HepG2 (cell line): ENCODE data around the gene ATP23. TPM values are rescaled to one million over a fixed set of nuclear protein-coding genes. Genes with fewer than 3 reads are reported as not detected.

ENCODE experiments used
- ATAC-seq: fragments of 200-7000 bp; cut with Tn5 transposase; 3 replicates; pipeline ENCODE4 v1.9.1; 2020; ENCODE audit warnings: mild to moderate bottlenecking, moderate library complexity
- BruUV-seq: library from RNA; stranded (reverse); fragments of 400-500 nt; replicated peaks from 2 replicates; lab custom pipeline; 2021; lab: Mats Ljungman, UMichigan
- CTCF ChIA-PET: fragments of 300-600 bp; formaldehyde crosslinking; extraction: SDS; loops from one replicate; lab custom pipeline; 2021; ENCODE audit warnings: low total read pairs, inconsistent platforms, low intra/inter-chr PET ratio; lab: Yijun Ruan, JAX
- POLR2A ChIA-PET: fragments of 350-600 bp; sonication (Branson Sonifier 250); formaldehyde crosslinking; loops from one replicate; lab custom pipeline; 2020; ENCODE audit warnings: antibody characterized with exemption, inconsistent platforms; lab: Yijun Ruan, JAX
- DNase-seq: peaks from one replicate; pipeline ENCODE4 v3.0.0-alpha.2; 2015; ENCODE audit warnings: low spot score
- FAIRE-seq: peaks from 3 replicates; lab custom pipeline; 2011; peaks lifted over from hg19 to GRCh38; lab: Jason Lieb, UNC
- H2AFZ ChIP-seq: one replicate; pipeline ENCODE4 v1.6.1; 2011; ENCODE audit warnings: low read length, inconsistent platforms
- H3K27ac ChIP-seq: fragments of 300-600 bp; 3 replicates; pipeline ENCODE4 v1.8.0; 2011; ENCODE audit warnings: mixed run types, mild to moderate bottlenecking, mixed read lengths, low read length, inconsistent platforms; ENCODE audit not compliant: insufficient read depth; ENCODE audit errors: extremely low read length
- H3K27me3 ChIP-seq, 2 experiments: fragments of 200-600 bp in 1 of 2; 2 replicates in 1 of 2; 3 replicates in 1 of 2; pipeline versions ENCODE4 v1.6.0 to v1.8.0; 2011; ENCODE audit warnings: low read length in 2 of 2, mild to moderate bottlenecking in 2 of 2, moderate library complexity in 2 of 2, inconsistent platforms in 1 of 2; ENCODE audit not compliant: insufficient read depth in 2 of 2, control insufficient read depth in 1 of 2
- H3K36me3 ChIP-seq, 2 experiments: fragments of 200-600 bp in 1 of 2; replicated peaks in 1 of 2; 2 replicates in 1 of 2; 3 replicates in 1 of 2; pipeline versions ENCODE4 v1.5.1 to v1.8.0; 2011; ENCODE audit warnings: low read length in 2 of 2, inconsistent platforms in 1 of 2; ENCODE audit not compliant: insufficient read depth in 2 of 2, control insufficient read depth in 1 of 2
- H3K4me1 ChIP-seq: 2 replicates; pipeline ENCODE4 v1.5.1; 2012; ENCODE audit warnings: low read length, inconsistent platforms; ENCODE audit not compliant: insufficient read depth
- H3K4me2 ChIP-seq: 2 replicates; pipeline ENCODE4 v1.6.0; 2011; ENCODE audit warnings: low read depth, low read length, inconsistent platforms
- H3K4me3 ChIP-seq, 3 experiments: fragments of 200-600 bp in 1 of 3; sonication (generic), shearing (Covaris generic) in 1 of 3; replicated peaks in 1 of 3; 2 replicates each; pipeline ENCODE4 v1.5.1; 2011 to 2016; ENCODE audit warnings: low read length in 3 of 3, inconsistent platforms in 2 of 3, low read depth in 2 of 3, mild to moderate bottlenecking in 2 of 3, control low read depth in 1 of 3, mixed read lengths in 1 of 3; ENCODE audit not compliant: insufficient read depth in 1 of 3
- H3K79me2 ChIP-seq: one replicate; pipeline ENCODE4 v1.6.1; 2011; ENCODE audit warnings: low read length, inconsistent platforms; ENCODE audit not compliant: insufficient read depth
- H3K9ac ChIP-seq: 2 replicates; pipeline ENCODE4 v1.6.0; 2011; ENCODE audit warnings: mild to moderate bottlenecking, low read depth, low read length, inconsistent platforms; ENCODE audit not compliant: insufficient read depth
- H3K9me3 ChIP-seq: 2 replicates; pipeline ENCODE4 v1.5.1; 2012; ENCODE audit warnings: mild to moderate bottlenecking, low read length
- H4K20me1 ChIP-seq: 2 replicates; pipeline ENCODE4 v1.6.0; 2011; ENCODE audit warnings: inconsistent platforms, mild to moderate bottlenecking, low read length, moderate library complexity; ENCODE audit not compliant: insufficient read depth
- ARID5B ChIP-seq: IDR thresholded peaks from 2 replicates; pipeline ENCODE4 v1.4.0; 2020; ENCODE audit warnings: mild to moderate bottlenecking, missing genetic modification reagents
- CC2D1A ChIP-seq: sonication (generic); formaldehyde crosslinking; IDR thresholded peaks from 2 replicates; pipeline ENCODE4 v1.8.1; 2023; ENCODE audit warnings: mild to moderate bottlenecking, missing genetic modification reagents
- DRAP1 ChIP-seq: IDR thresholded peaks from 2 replicates; pipeline ENCODE4 v1.6.1; 2016; ENCODE audit warnings: missing genetic modification reagents, missing compliant biosample characterization
- ELF3 ChIP-seq: IDR thresholded peaks from 2 replicates; pipeline ENCODE4 v1.6.1; 2016; ENCODE audit warnings: missing genetic modification reagents, missing compliant biosample characterization
- FOXK1 ChIP-seq: sonication (generic); formaldehyde crosslinking; IDR thresholded peaks from 2 replicates; pipeline ENCODE4 v1.4.0; 2020; ENCODE audit warnings: low read depth, missing genetic modification reagents, borderline replicate concordance
- GATAD2A ChIP-seq: IDR thresholded peaks from 2 replicates; pipeline ENCODE4 v1.6.1; 2016
- HNF4A ChIP-seq: sonication (generic); formaldehyde crosslinking; IDR thresholded peaks from 2 replicates; pipeline ENCODE4 v1.4.0; 2020; ENCODE audit warnings: missing genetic modification reagents
- JDP2 ChIP-seq: sonication (generic); formaldehyde crosslinking; IDR thresholded peaks from 2 replicates; pipeline ENCODE4 v1.8.1; 2022; ENCODE audit warnings: missing genetic modification reagents, borderline replicate concordance
- KLF12 ChIP-seq: sonication (generic); formaldehyde crosslinking; IDR thresholded peaks from 2 replicates; pipeline ENCODE4 v1.4.0; 2020; ENCODE audit warnings: missing genetic modification reagents, borderline replicate concordance
- KLF16 ChIP-seq, 2 experiments: sonication (generic) in 1 of 2; formaldehyde crosslinking in 1 of 2; IDR thresholded peaks; 2 replicates each; pipeline versions ENCODE4 v1.6.1 to v1.8.0; 2016 to 2023; ENCODE audit warnings: missing genetic modification reagents in 2 of 2, missing compliant biosample characterization in 1 of 2
- MAFG ChIP-seq: sonication (generic); formaldehyde crosslinking; IDR thresholded peaks from 2 replicates; pipeline ENCODE4 v1.5.1; 2020; ENCODE audit warnings: mild to moderate bottlenecking, missing genetic modification reagents
- MAZ ChIP-seq, 2 experiments: sonication (generic) in 1 of 2; formaldehyde crosslinking in 1 of 2; IDR thresholded peaks; 2 replicates each; pipeline versions ENCODE4 v1.5.0 to v1.6.1; 2012 to 2020; ENCODE audit warnings: low read depth in 2 of 2, mild to moderate bottlenecking in 2 of 2, borderline replicate concordance in 1 of 2, improper control_type of control experiment in 1 of 2, low read length in 1 of 2, missing genetic modification reagents in 1 of 2, moderate library complexity in 1 of 2
- NFYC ChIP-seq: IDR thresholded peaks from 2 replicates; pipeline ENCODE4 v1.6.1; 2016; ENCODE audit warnings: missing genetic modification reagents, missing compliant biosample characterization
- POLR2AphosphoS5 ChIP-seq: IDR thresholded peaks from 2 replicates; pipeline ENCODE4 v1.6.1; 2012; ENCODE audit warnings: low read depth, low read length
- ZNF207 ChIP-seq: fragments of 450-650 bp; IDR thresholded peaks from 2 replicates; pipeline ENCODE4 v1.6.1; 2016; ENCODE audit warnings: antibody characterized with exemption, borderline replicate concordance
- ZNF441 ChIP-seq: sonication (generic); formaldehyde crosslinking; IDR thresholded peaks from 2 replicates; pipeline ENCODE4 v1.7.0; 2021; ENCODE audit warnings: missing genetic modification reagents, borderline replicate concordance
- ZNF883 ChIP-seq: sonication (generic); formaldehyde crosslinking; IDR thresholded peaks from 2 replicates; pipeline ENCODE4 v1.5.1; 2020; ENCODE audit warnings: mild to moderate bottlenecking, missing genetic modification reagents; ENCODE audit errors: not compliant biosample characterization
- WGBS: methylation state at CpG from one replicate; pipeline ENCODE4 v1.1.6; 2017; ENCODE audit warnings: low lambda C conversion rate; 5-methylcytosine and 5-hydroxymethylcytosine counted together
- in situ Hi-C: cut with HindIII; loops from 2 replicates; pipeline ENCODE4 v1.10.0; 2017; ENCODE audit warnings: low pct_unique_long_range_greater_than_20kb; ENCODE audit not compliant: extremely low pct_ligation_motif_present
- intact Hi-C: fragments of 100-400 bp; cut with micrococcal nuclease; formaldehyde crosslinking; loops from one replicate; pipeline ENCODE4 v1.10.0; 2022; ENCODE audit not compliant: unreplicated experiment
- polyA plus RNA-seq, 8 experiments: library from polyadenylated mRNA; depleted of rRNA in 3 of 8; stranded (reverse) in 7 of 8; unstranded in 1 of 8; fragments of >200 nt; fragmentation: Illumina TruSeq in 4 of 8; extraction: Trizol in 4 of 8; gene quantifications; 2 replicates each; pipeline versions ENCODE4 v1.2.1 to v1.2.3, GENCODE V29; 2011 to 2016; ENCODE audit warnings: low read depth in 4 of 8, missing spikeins in 1 of 8, mixed read lengths in 1 of 8; ENCODE audit not compliant: insufficient read depth in 1 of 8
- total RNA-seq, 5 experiments: library from RNA; depleted of rRNA; stranded (reverse); fragments of >200 nt; fragmentation: Illumina TruSeq; extraction: Trizol; gene quantifications; 2 replicates each; pipeline ENCODE4 v1.2.3, GENCODE V29; 2016; ENCODE audit warnings: low read depth in 1 of 5
- TF ChIP-seq, protein P1 (sequence below): sonication (generic); formaldehyde crosslinking; IDR thresholded peaks from 2 replicates; pipeline ENCODE4 v1.8.0; 2022; ENCODE audit warnings: mild to moderate bottlenecking, missing genetic modification reagents; ENCODE audit not compliant: insufficient replicate concordance

ATP23 gene
- total and polyA plus RNA-seq, 2 of the 13 experiments (the other 11 are each of a cell fraction or from before 2014, with no cell fraction given): 12.1 to 14.7 TPM

GRCh38 chr12:57964421-57964820, 23.1 kb downstream of the ATP23 start (continued):
- TF ChIP-seq, protein P1, sequence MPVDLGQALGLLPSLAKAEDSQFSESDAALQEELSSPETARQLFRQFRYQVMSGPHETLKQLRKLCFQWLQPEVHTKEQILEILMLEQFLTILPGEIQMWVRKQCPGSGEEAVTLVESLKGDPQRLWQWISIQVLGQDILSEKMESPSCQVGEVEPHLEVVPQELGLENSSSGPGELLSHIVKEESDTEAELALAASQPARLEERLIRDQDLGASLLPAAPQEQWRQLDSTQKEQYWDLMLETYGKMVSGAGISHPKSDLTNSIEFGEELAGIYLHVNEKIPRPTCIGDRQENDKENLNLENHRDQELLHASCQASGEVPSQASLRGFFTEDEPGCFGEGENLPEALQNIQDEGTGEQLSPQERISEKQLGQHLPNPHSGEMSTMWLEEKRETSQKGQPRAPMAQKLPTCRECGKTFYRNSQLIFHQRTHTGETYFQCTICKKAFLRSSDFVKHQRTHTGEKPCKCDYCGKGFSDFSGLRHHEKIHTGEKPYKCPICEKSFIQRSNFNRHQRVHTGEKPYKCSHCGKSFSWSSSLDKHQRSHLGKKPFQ (CRISPR knock-in tag): no peak
- no peak for TF ChIP-seq ZNF207

DNA sequence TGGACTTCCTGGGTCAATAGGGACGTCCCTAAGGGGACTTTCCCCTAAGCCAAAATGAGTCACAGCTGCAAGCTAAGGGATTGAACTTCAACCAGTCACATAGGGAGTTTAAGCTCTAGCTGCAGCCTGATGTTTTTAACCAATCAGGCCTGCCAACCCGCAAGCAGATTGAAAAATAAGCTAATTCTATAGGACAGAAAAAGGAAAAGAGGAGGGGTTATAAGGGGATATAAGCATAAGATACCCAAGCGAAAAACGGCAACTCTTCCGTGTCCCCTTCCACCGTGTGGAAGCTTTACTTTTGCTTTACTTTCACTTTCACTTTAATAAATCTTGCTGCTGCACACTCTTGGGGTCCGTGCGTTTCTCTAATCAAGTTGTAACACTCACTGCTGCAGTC, 24.4 kb downstream of the ATP23 start:
- no peak for FAIRE-seq
- TF ChIP-seq KLF16 (CRISPR knock-in tag; IDR thresholded peaks at IDR 0.05) (peak in 1 of 2 experiments; percentile 29; a peak in 1 of 4 replicates), CC2D1A (no peak), JDP2 (CRISPR knock-in tag) (no peak), DRAP1 (peak; percentile 56), MAZ (IDR thresholded peaks at IDR 0.05; ENCODE audit: borderline replicate concordance, low read depth, low read length) (no peak), MAZ (CRISPR knock-in tag; IDR thresholded peaks at IDR 0.05; ENCODE audit: low read depth) (no peak), KLF12 (no peak), MAFG (CRISPR knock-in tag) (no peak), ZNF441 (CRISPR knock-in tag) (no peak), ELF3 (CRISPR knock-in tag) (peak; percentile 36; the same call in 1 of the 2 replicates), FOXK1 (CRISPR knock-in tag) (0 out of 2 replicates have a peak, but pooled peaks have one; percentile 33), ARID5B (CRISPR knock-in tag) (peak; percentile 16; the same call in 1 of the 2 replicates), HNF4A (CRISPR knock-in tag) (peak; percentile 20; the same call in 1 of the 2 replicates), ZNF883 (no peak), NFYC (peak; percentile 74), POLR2AphosphoS5 (no peak), GATAD2A (CRISPR knock-in tag) (peak; percentile 27; the same call in 1 of the 2 replicates)

More for the DNA sequence above, 24.4 kb downstream of the ATP23 start:
- peak overlapping the region; percentile 48 to 78 (median 61); a peak in 5 of 6 replicates for H3K4me3 ChIP-seq
- H3K79me2 ChIP-seq: no peaks in the 10 kb centered on the region
- in situ Hi-C loops: no loop called here
- DNase-seq: peak; percentile 66
- intact Hi-C loops: no loop called here
- H3K9ac ChIP-seq: peak overlapping the region; percentile 60
- POLR2A ChIA-PET: interaction anchor here (0.6 to 1.2 kb wide), 2 partner anchors 9 to 24 kb away, joined by 3 to 8 read pairs; partner anchors contain the start of gene ATP23
- H3K9me3 ChIP-seq: no peaks in the 10 kb centered on the region
- peak overlapping the region; percentile 99 for H2AFZ ChIP-seq
- peaks cover 17% of the 10 kb centered on the region; the same call in 1 of the 2 replicates for H3K4me1 ChIP-seq
- peak overlapping the region; percentile 74 for H3K4me2 ChIP-seq
- ATAC-seq: peak; percentile 72
- CTCF ChIA-PET: no interaction called here
- no peak overlapping the region for H3K27ac ChIP-seq
- H3K36me3 ChIP-seq: no peaks in the 10 kb centered on the region
- no peaks in the 10 kb centered on the region for H3K27me3 ChIP-seq
- no TSS peak for BruUV-seq
- no peaks in the 10 kb centered on the region for H4K20me1 ChIP-seq
- WGBS: 2% methylated on average over 8 of the region's 8 CpGs
